Tibial artery (tissue), 4 donors: ENCODE results near the gene HPCAL1.

ENCODE experiments used
- DNase-seq, 2 donors: peaks; one replicate each; pipeline ENCODE4 v3.0.0-alpha.2; 2019
- H3K27ac ChIP-seq, 2 donors: fragments of 200-600 bp; sonication (generic) in 1 of 2; 1 replicate in 1 of 2; 2 replicates in 1 of 2; pipeline ENCODE4 v1.5.1; 2018 to 2019; ENCODE audit warnings: mild to moderate bottlenecking in 1 of 2
- H3K27me3 ChIP-seq, 2 donors: fragments of 200-600 bp; sonication (generic) in 1 of 2; one replicate each; pipeline versions ENCODE4 v1.5.1 to v1.6.0; 2016 to 2019
- H3K36me3 ChIP-seq, 3 donors: fragments of 200-600 bp; sonication (generic) in 2 of 3; one replicate each; pipeline ENCODE4 v1.5.1; 2016 to 2019; ENCODE audit warnings: mild to moderate bottlenecking in 2 of 3
- H3K4me1 ChIP-seq, 4 donors: fragments of 200-600 bp; sonication (generic) in 2 of 4; 1 replicate in 3 of 4; 2 replicates in 1 of 4; pipeline ENCODE4 v1.5.1; 2016 to 2019
- H3K4me3 ChIP-seq, 2 donors: fragments of 200-600 bp; sonication (generic) in 1 of 2; 1 replicate in 1 of 2; 2 replicates in 1 of 2; pipeline ENCODE4 v1.5.1; 2018 to 2019; ENCODE audit warnings: mild to moderate bottlenecking in 2 of 2
- H3K9me3 ChIP-seq, 3 donors: fragments of 200-600 bp; sonication (generic) in 1 of 3; one replicate each; pipeline ENCODE4 v1.5.1; 2016 to 2019
- CTCF ChIP-seq, 2 experiments: fragments of 200-600 bp in 1 of 2; fragments of 450-650 bp in 1 of 2; IDR thresholded peaks; one replicate each; pipeline ENCODE4 v1.5.1; 2017 to 2019; ENCODE audit warnings: antibody characterized with exemption in 2 of 2, mild to moderate bottlenecking in 1 of 2, moderate library complexity in 1 of 2
- intact Hi-C: fragments of 100-400 bp; cut with DNase I; formaldehyde crosslinking; loops from one replicate; pipeline ENCODE4 v1.15.0; 2023; ENCODE audit warnings: low total_unique reads

Gene HPCAL1

GRCh38 chr2:10319892-10320574, 17.3 kb downstream of the HPCAL1 start:
- Histone ChIP-seq H3K9me3 (no peaks in the 10 kb centered on the region), H3K36me3 (peaks cover 0 to 5% (median 0%) of the 10 kb centered on the region in 3 donors), H3K27ac (no peak overlapping the region), H3K4me1 (no peaks in the 10 kb centered on the region), H3K4me3 (no peak overlapping the region), H3K27me3 (no peaks in the 10 kb centered on the region)
- peak in 1 of 2 donors; percentile 19 for DNase-seq
- intact Hi-C loops, result no loop called here
- TF ChIP-seq CTCF (IDR thresholded peaks at IDR 0.05), result no peak

GRCh38 chr2:10320575-10320931, 17.8 kb downstream of the HPCAL1 start:
- Histone ChIP-seq H3K27me3 (no peaks in the 10 kb centered on the region), H3K36me3 (peaks cover 0 to 5% (median 0%) of the 10 kb centered on the region in 3 donors), H3K27ac (no peak overlapping the region), H3K4me3 (no peak overlapping the region), H3K4me1 (no peaks in the 10 kb centered on the region), H3K9me3 (no peaks in the 10 kb centered on the region)
- intact Hi-C loops, result no loop called here
- TF ChIP-seq CTCF (IDR thresholded peaks at IDR 0.05), result no peak
- no peak for DNase-seq

GRCh38 chr2:10320933-10321332, 18.2 kb downstream of the HPCAL1 start:
- peaks cover 0 to 5% (median 0%) of the 10 kb centered on the region in 3 donors for H3K36me3 ChIP-seq
- no peak for TF ChIP-seq CTCF (IDR thresholded peaks at IDR 0.05)
- no peaks in the 10 kb centered on the region for H3K9me3 ChIP-seq
- no peak overlapping the region for H3K4me3 ChIP-seq
- intact Hi-C loops, result no loop called here
- H3K4me1 ChIP-seq, result peaks cover 0 to under 1% (median 0%) of the 10 kb centered on the region in 4 donors
- no peak for DNase-seq
- H3K27me3 ChIP-seq, result no peaks in the 10 kb centered on the region
- H3K27ac ChIP-seq, result no peak overlapping the region

GRCh38 chr2:10321622-10322021, 18.9 kb downstream of the HPCAL1 start:
- intact Hi-C loops, result no loop called here
- TF ChIP-seq CTCF (IDR thresholded peaks at IDR 0.05), result no peak

GRCh38 chr2:10322481-10322880, 19.8 kb downstream of the HPCAL1 start:
- no peaks in the 10 kb centered on the region for H3K9me3 ChIP-seq
- H3K27me3 ChIP-seq, result no peaks in the 10 kb centered on the region
- peaks cover 0 to 5% (median 0%) of the 10 kb centered on the region in 3 donors for H3K36me3 ChIP-seq
- intact Hi-C loops, result no loop called here
- no peak overlapping the region for H3K27ac ChIP-seq
- peak in 1 of 2 donors; percentile 4 for DNase-seq
- peaks cover 0 to 11% (median 4%) of the 10 kb centered on the region in 4 donors for H3K4me1 ChIP-seq
- no peak for TF ChIP-seq CTCF (IDR thresholded peaks at IDR 0.05)
- H3K4me3 ChIP-seq, result no peak overlapping the region

More at GRCh38 chr2:10321622-10322021, 18.9 kb downstream of the HPCAL1 start:
- peaks cover 0 to 6% (median 3%) of the 10 kb centered on the region in 4 donors for H3K4me1 ChIP-seq
- H3K27me3 ChIP-seq, result no peaks in the 10 kb centered on the region
- H3K27ac ChIP-seq, result no peak overlapping the region
- no peak for DNase-seq
- H3K36me3 ChIP-seq, result peaks cover 0 to 5% (median 0%) of the 10 kb centered on the region in 3 donors
- no peaks in the 10 kb centered on the region for H3K9me3 ChIP-seq
- H3K4me3 ChIP-seq, result no peak overlapping the region
